Measurements from ENCODE around the gene RELN.

DNA sequence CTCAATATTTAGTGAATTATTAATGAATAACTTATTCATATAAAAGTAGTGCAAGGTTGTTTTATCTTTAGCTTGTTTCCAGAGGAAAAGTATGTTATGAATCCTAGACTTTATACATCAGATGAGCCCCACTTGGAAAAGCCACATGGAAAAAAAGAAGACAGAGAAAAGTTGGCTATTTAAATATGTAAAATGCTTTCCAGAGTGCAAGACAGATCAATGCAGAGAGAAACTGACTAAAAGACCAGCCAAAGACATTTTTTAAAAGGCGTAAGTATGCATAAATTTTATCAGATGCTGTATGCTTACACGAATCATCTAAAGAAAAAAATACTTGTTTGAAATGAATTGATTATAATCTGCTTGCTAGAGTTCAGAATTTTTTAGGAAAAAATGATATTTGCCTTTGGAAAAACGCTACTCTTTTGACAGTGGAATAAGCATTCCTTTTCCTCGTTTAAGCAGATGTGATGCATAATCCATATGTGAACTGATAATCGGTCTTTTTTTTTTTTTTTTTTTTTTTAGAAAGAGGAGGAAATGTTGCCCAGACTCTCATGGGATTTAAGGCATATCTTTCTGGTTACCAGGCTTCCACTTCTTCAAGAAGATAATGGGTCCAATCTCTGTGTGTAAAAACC is 70.7 kb downstream of the RELN start:
- TF ChIP-seq EP300 (IDR thresholded peaks at IDR 0.05) (no peak), POLR2A (IDR thresholded peaks at IDR 0.05) (no peak)
- TF ChIP-seq, protein P1, sequence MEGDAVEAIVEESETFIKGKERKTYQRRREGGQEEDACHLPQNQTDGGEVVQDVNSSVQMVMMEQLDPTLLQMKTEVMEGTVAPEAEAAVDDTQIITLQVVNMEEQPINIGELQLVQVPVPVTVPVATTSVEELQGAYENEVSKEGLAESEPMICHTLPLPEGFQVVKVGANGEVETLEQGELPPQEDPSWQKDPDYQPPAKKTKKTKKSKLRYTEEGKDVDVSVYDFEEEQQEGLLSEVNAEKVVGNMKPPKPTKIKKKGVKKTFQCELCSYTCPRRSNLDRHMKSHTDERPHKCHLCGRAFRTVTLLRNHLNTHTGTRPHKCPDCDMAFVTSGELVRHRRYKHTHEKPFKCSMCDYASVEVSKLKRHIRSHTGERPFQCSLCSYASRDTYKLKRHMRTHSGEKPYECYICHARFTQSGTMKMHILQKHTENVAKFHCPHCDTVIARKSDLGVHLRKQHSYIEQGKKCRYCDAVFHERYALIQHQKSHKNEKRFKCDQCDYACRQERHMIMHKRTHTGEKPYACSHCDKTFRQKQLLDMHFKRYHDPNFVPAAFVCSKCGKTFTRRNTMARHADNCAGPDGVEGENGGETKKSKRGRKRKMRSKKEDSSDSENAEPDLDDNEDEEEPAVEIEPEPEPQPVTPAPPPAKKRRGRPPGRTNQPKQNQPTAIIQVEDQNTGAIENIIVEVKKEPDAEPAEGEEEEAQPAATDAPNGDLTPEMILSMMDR (IDR thresholded peaks at IDR 0.05), result no peak
